HG02610 (cell line): Measurements from ENCODE around the gene OXNAD1.
A peak's percentile ranks its signal among the peaks of the same experiment; 100 is the strongest.
"Not testable (repeated sequence)": the region's sequence is repeated elsewhere in the genome, so short reads cannot be mapped to it uniquely, and the experiment has no call there.

Source experiments
- ATAC-seq: cut with Tn5 transposase; IDR thresholded peaks from one replicate; pipeline ENCODE4 v1.9.1; 2021; ENCODE audit warnings: mild to moderate bottlenecking, moderate library complexity; ENCODE audit not compliant: unreplicated experiment

Gene OXNAD1

GRCh38 chr3:16302082-16302631 lies 37.1 kb downstream of the OXNAD1 start:
- ATAC-seq: no peak

- ATAC-seq: no peak
Observed at GRCh38 chr3:16303037-16303575, 38.1 kb downstream of the OXNAD1 start.

GRCh38 chr3:16304061-16305010 lies 39.3 kb downstream of the OXNAD1 start:
- no peak for ATAC-seq

- ATAC-seq: no peak
Observed at GRCh38 chr3:16305111-16305541, 40.1 kb downstream of the OXNAD1 start.

GRCh38 chr3:16307832-16308531 lies 43.0 kb downstream of the OXNAD1 start:
- no peak for ATAC-seq

- no peak for ATAC-seq
Observed at GRCh38 chr3:16308727-16309126, 43.7 kb downstream of the OXNAD1 start.

- ATAC-seq: peak; percentile 87
Observed at GRCh38 chr3:16309558-16309957, 44.5 kb downstream of the OXNAD1 start.

- not testable (repeated sequence) for ATAC-seq
Observed at GRCh38 chr3:16310486-16310885, 45.5 kb downstream of the OXNAD1 start.

- ATAC-seq: peak; percentile 61
Observed at GRCh38 chr3:16311960-16312451, 47.0 kb downstream of the OXNAD1 start.

- ATAC-seq: no peak
Observed at GRCh38 chr3:16313886-16314645, 49.1 kb downstream of the OXNAD1 start.

GRCh38 chr3:16315623-16316022 lies 50.6 kb downstream of the OXNAD1 start:
- no peak for ATAC-seq

- ATAC-seq: no peak
Observed at GRCh38 chr3:16316396-16316795, 51.4 kb downstream of the OXNAD1 start.

GRCh38 chr3:16316847-16317560 lies 52.0 kb downstream of the OXNAD1 start:
- ATAC-seq: no peak

- no peak for ATAC-seq
Observed at GRCh38 chr3:16317561-16317945, 52.5 kb downstream of the OXNAD1 start.

GRCh38 chr3:16318176-16318575 lies 53.2 kb downstream of the OXNAD1 start:
- no peak for ATAC-seq

- no peak for ATAC-seq
Observed at GRCh38 chr3:16319307-16319706, 54.3 kb downstream of the OXNAD1 start.

GRCh38 chr3:16319723-16320122 lies 54.7 kb downstream of the OXNAD1 start:
- no peak for ATAC-seq

- no peak for ATAC-seq
Observed at GRCh38 chr3:16320711-16321110, 55.7 kb downstream of the OXNAD1 start.

- no peak for ATAC-seq
Observed at GRCh38 chr3:16322189-16322588, 57.2 kb downstream of the OXNAD1 start.

- ATAC-seq: no peak
Observed at GRCh38 chr3:16323737-16324136, 58.7 kb downstream of the OXNAD1 start.
